Esophagus squamous epithelium (tissue), 5 donors: ENCODE data around the gene COPS9. TPM values are rescaled to one million over a fixed set of nuclear protein-coding genes. Genes with fewer than 3 reads are reported as not detected.

Experiments
- DNase-seq: peaks from one replicate; lab custom pipeline; 2025; lab: John Stamatoyannopoulos, UW
- H3K27ac ChIP-seq, 4 donors: fragments of 200-600 bp; sonication (generic); one replicate each; pipeline ENCODE4 v1.5.1; 2016 to 2019; ENCODE audit warnings: mild to moderate bottlenecking in 1 of 4
- H3K27me3 ChIP-seq, 4 donors: fragments of 200-600 bp; sonication (generic); 1 replicate in 3 of 4; 2 replicates in 1 of 4; pipeline versions ENCODE4 v1.5.1 to v1.6.0; 2017 to 2021; ENCODE audit warnings: antibody characterized with exemption in 1 of 4
- H3K36me3 ChIP-seq, 3 donors: fragments of 200-600 bp; sonication (generic); one replicate each; pipeline ENCODE4 v1.5.1; 2016 to 2019
- H3K4me1 ChIP-seq, 3 donors: fragments of 200-600 bp; sonication (generic); one replicate each; pipeline ENCODE4 v1.5.1; 2017 to 2019
- H3K4me3 ChIP-seq, 4 donors: fragments of 200-600 bp; sonication (generic); 1 replicate in 3 of 4; 2 replicates in 1 of 4; pipeline ENCODE4 v1.5.1; 2016 to 2019; ENCODE audit warnings: mild to moderate bottlenecking in 2 of 4, moderate library complexity in 1 of 4
- H3K9me3 ChIP-seq, 3 donors: fragments of 200-600 bp; sonication (generic); one replicate each; pipeline ENCODE4 v1.5.1; 2016 to 2019
- POLR2A ChIP-seq, 4 donors: fragments of 450-650 bp; IDR thresholded peaks; one replicate each; pipeline ENCODE4 v1.6.1; 2017; ENCODE audit warnings: antibody characterized with exemption in 4 of 4, mild to moderate bottlenecking in 4 of 4, moderate library complexity in 3 of 4
- WGBS, 2 donors: methylation state at CpG; one replicate each; pipeline ENCODE4 v1.1.5; 2018; 5-methylcytosine and 5-hydroxymethylcytosine counted together
- intact Hi-C: fragments of 100-400 bp; cut with DNase I; formaldehyde crosslinking; loops from one replicate; pipeline ENCODE4 v1.15.0; 2022
- total RNA-seq, 4 donors: library from RNA; depleted of rRNA; stranded (reverse); fragments of >200 nt; gene quantifications; one replicate each; pipeline ENCODE4 v1.1.0, GENCODE V29; 2016
- TF ChIP-seq, protein P1 (sequence below), 6 experiments: fragments of 450-650 bp in 4 of 6; fragments of 200-600 bp in 2 of 6; sonication (generic) in 2 of 6; IDR thresholded peaks; one replicate each; pipeline ENCODE4 v1.5.1; 2016 to 2019; ENCODE audit warnings: antibody characterized with exemption in 6 of 6, mild to moderate bottlenecking in 4 of 6, moderate library complexity in 4 of 6
- donor health status: DM: yes; HTN: yes; CAD: no.

COPS9 gene
- total RNA-seq, 4 donors from 2014 or later = 103 to 225 (median 195) TPM

- peaks cover 10 to 45% (median 25%) of the 10 kb centered on the region in 3 donors for H3K36me3 ChIP-seq
- peak overlapping the region in 1 of 4 donors; percentile 74 for H3K4me3 ChIP-seq
- WGBS, 2 donors = 86 to 92% methylated on average over 3 to 6 of the region's 6 CpGs
- H3K27ac ChIP-seq = no peak overlapping the region
- no peak for DNase-seq
- intact Hi-C loops = no loop called here
- H3K4me1 ChIP-seq = peaks cover 14 to 30% (median 22%) of the 10 kb centered on the region in 3 donors
- no peaks in the 10 kb centered on the region for H3K9me3 ChIP-seq
- TF ChIP-seq, protein P1, sequence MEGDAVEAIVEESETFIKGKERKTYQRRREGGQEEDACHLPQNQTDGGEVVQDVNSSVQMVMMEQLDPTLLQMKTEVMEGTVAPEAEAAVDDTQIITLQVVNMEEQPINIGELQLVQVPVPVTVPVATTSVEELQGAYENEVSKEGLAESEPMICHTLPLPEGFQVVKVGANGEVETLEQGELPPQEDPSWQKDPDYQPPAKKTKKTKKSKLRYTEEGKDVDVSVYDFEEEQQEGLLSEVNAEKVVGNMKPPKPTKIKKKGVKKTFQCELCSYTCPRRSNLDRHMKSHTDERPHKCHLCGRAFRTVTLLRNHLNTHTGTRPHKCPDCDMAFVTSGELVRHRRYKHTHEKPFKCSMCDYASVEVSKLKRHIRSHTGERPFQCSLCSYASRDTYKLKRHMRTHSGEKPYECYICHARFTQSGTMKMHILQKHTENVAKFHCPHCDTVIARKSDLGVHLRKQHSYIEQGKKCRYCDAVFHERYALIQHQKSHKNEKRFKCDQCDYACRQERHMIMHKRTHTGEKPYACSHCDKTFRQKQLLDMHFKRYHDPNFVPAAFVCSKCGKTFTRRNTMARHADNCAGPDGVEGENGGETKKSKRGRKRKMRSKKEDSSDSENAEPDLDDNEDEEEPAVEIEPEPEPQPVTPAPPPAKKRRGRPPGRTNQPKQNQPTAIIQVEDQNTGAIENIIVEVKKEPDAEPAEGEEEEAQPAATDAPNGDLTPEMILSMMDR (IDR thresholded peaks at IDR 0.05) = no peak
- TF ChIP-seq POLR2A (IDR thresholded peaks at IDR 0.05) = no peak
- no peaks in the 10 kb centered on the region for H3K27me3 ChIP-seq
These were observed 1.6 kb downstream of the COPS9 start for GRCh38 chr2:240134466-240134865.

- Histone ChIP-seq H3K4me1 (peaks cover 15 to 40% (median 28%) of the 10 kb centered on the region in 3 donors), H3K36me3 (peaks cover 13 to 55% (median 27%) of the 10 kb centered on the region in 3 donors), H3K4me3 (no peak overlapping the region), H3K27me3 (no peaks in the 10 kb centered on the region), H3K9me3 (no peaks in the 10 kb centered on the region), H3K27ac (no peak overlapping the region)
- 80 to 86% methylated on average over 8 to 9 of the region's 10 CpGs for WGBS, 2 donors
- intact Hi-C loops = no loop called here
- no peak for TF ChIP-seq POLR2A (IDR thresholded peaks at IDR 0.05)
- TF ChIP-seq, protein P1 (IDR thresholded peaks at IDR 0.05) = no peak
- DNase-seq = no peak
These were observed 2.7 kb downstream of the COPS9 start for GRCh38 chr2:240133401-240133800.

GRCh38 chr2:240132651-240132980 is 3.5 kb downstream of the COPS9 start:
- no peak for DNase-seq
- Histone ChIP-seq H3K4me3 (no peak overlapping the region), H3K36me3 (peaks cover 19 to 62% (median 27%) of the 10 kb centered on the region in 3 donors), H3K9me3 (no peaks in the 10 kb centered on the region), H3K27ac (no peak overlapping the region), H3K4me1 (peaks cover 18 to 47% (median 32%) of the 10 kb centered on the region in 3 donors), H3K27me3 (no peaks in the 10 kb centered on the region)
- intact Hi-C loops = no loop called here
- WGBS, 2 donors = 90 to 91% methylated on average over 4 to 5 of the region's 5 CpGs
- TF ChIP-seq, protein P1 (IDR thresholded peaks at IDR 0.05) = no peak
- TF ChIP-seq POLR2A (IDR thresholded peaks at IDR 0.05) = no peak

- Histone ChIP-seq H3K9me3 (no peaks in the 10 kb centered on the region), H3K4me3 (no peak overlapping the region), H3K4me1 (peaks cover 18 to 46% (median 32%) of the 10 kb centered on the region in 3 donors), H3K27me3 (no peaks in the 10 kb centered on the region), H3K36me3 (peaks cover 19 to 68% (median 27%) of the 10 kb centered on the region in 3 donors), H3K27ac (no peak overlapping the region)
- WGBS, 2 donors = 88 to 92% methylated on average over 12 to 21 of the region's 22 CpGs
- TF ChIP-seq, protein P1 (IDR thresholded peaks at IDR 0.05) = peak in 1 of 6 experiments; percentile 15
- TF ChIP-seq POLR2A (IDR thresholded peaks at IDR 0.05) = no peak
- DNase-seq = no peak
- intact Hi-C loops = no loop called here
These were observed 4.0 kb downstream of the COPS9 start for GRCh38 chr2:240131941-240132650.

GRCh38 chr2:240131296-240131695 is 4.8 kb downstream of the COPS9 start:
- 87 to 93% methylated on average over 13 to 14 of the region's 16 CpGs for WGBS, 2 donors
- DNase-seq = no peak
- TF ChIP-seq, protein P1 (IDR thresholded peaks at IDR 0.05) = no peak
- no peak for TF ChIP-seq POLR2A (IDR thresholded peaks at IDR 0.05)
- no peak overlapping the region for H3K27ac ChIP-seq
- peaks cover 18 to 39% (median 25%) of the 10 kb centered on the region in 3 donors for H3K4me1 ChIP-seq
- H3K4me3 ChIP-seq = no peak overlapping the region
- no peaks in the 10 kb centered on the region for H3K9me3 ChIP-seq
- intact Hi-C loops = no loop called here
- H3K36me3 ChIP-seq = peaks cover 19 to 72% (median 27%) of the 10 kb centered on the region in 3 donors
- H3K27me3 ChIP-seq = no peaks in the 10 kb centered on the region
